GM04504 (cell line): ENCODE results near the gene DCANP1.

Source experiments
- DNase-seq: peaks from one replicate; pipeline ENCODE4 v3.0.0-alpha.2; 2012; ENCODE audit warnings: low read depth

The DCANP1 gene

GRCh38 chr5:135441350-135441831, 5.8 kb downstream of the DCANP1 start:
- no peak for DNase-seq

GRCh38 chr5:135440916-135441315, 6.2 kb downstream of the DCANP1 start:
- DNase-seq: no peak

- no peak for DNase-seq
Measured at GRCh38 chr5:135439231-135440205, 7.6 kb downstream of the DCANP1 start.

- DNase-seq: no peak
Measured at GRCh38 chr5:135438636-135439221, 8.4 kb downstream of the DCANP1 start.

GRCh38 chr5:135437796-135438560, 9.2 kb downstream of the DCANP1 start:
- peak; percentile 93 for DNase-seq

- no peak for DNase-seq
Measured at GRCh38 chr5:135437422-135437795, 9.7 kb downstream of the DCANP1 start.

- no peak for DNase-seq
Measured at GRCh38 chr5:135436951-135437418, 10.2 kb downstream of the DCANP1 start.

GRCh38 chr5:135435467-135436330, 11.4 kb downstream of the DCANP1 start:
- DNase-seq: no peak

- no peak for DNase-seq
Measured at GRCh38 chr5:135434591-135435466, 12.3 kb downstream of the DCANP1 start.

- DNase-seq: no peak
Measured at GRCh38 chr5:135433681-135434426, 13.3 kb downstream of the DCANP1 start.

- DNase-seq: no peak
Measured at GRCh38 chr5:135432113-135432512, 15.0 kb downstream of the DCANP1 start.

GRCh38 chr5:135430135-135430437, 17.1 kb downstream of the DCANP1 start:
- no peak for DNase-seq

GRCh38 chr5:135429301-135430134, 17.6 kb downstream of the DCANP1 start:
- no peak for DNase-seq

- DNase-seq: no peak
Measured at GRCh38 chr5:135428586-135428985, 18.6 kb downstream of the DCANP1 start.

GRCh38 chr5:135426102-135427082, 20.8 kb downstream of the DCANP1 start:
- DNase-seq: no peak

GRCh38 chr5:135425641-135426040, 21.5 kb downstream of the DCANP1 start:
- DNase-seq: no peak

GRCh38 chr5:135423846-135424168, 23.3 kb downstream of the DCANP1 start:
- no peak for DNase-seq
